Memory B cell (primary cell): ENCODE results near the gene CDC14B.
A peak's percentile ranks its signal among the peaks of the same experiment; 100 is the strongest.
"Not testable (repeated sequence)": the region's sequence is repeated elsewhere in the genome, so short reads cannot be mapped to it uniquely, and the experiment has no call there.

Experiments
- ATAC-seq: fragments of 150-1000 bp; cut with Tn5 transposase; 2 replicates; pipeline ENCODE4 v1.10.0; 2021; ENCODE audit warnings: low read depth, mild to moderate bottlenecking, moderate library complexity
- DNase-seq, 2 donors: peaks; one replicate each; pipeline ENCODE4 v3.0.0; 2022; ENCODE audit warnings: low spot score in 2 of 2
- H3K27ac Mint-ChIP-seq: one replicate; pipeline ENCODE4 v1.8.0; 2022; ENCODE audit warnings: mild to moderate bottlenecking, moderate library complexity, mixed read lengths
- H3K27me3 Mint-ChIP-seq: one replicate; pipeline ENCODE4 v1.8.0; 2022; ENCODE audit warnings: mixed read lengths
- H3K36me3 Mint-ChIP-seq: one replicate; pipeline ENCODE4 v1.8.0; 2022; ENCODE audit warnings: mild to moderate bottlenecking, mixed read lengths
- H3K4me1 Mint-ChIP-seq: one replicate; pipeline ENCODE4 v1.8.0; 2022; ENCODE audit warnings: mixed read lengths
- H3K4me3 Mint-ChIP-seq: one replicate; pipeline ENCODE4 v1.8.0; 2022; ENCODE audit warnings: mild to moderate bottlenecking, moderate library complexity, mixed read lengths
- H3K9me3 Mint-ChIP-seq: one replicate; pipeline ENCODE4 v1.8.0; 2022; ENCODE audit warnings: mixed read lengths

Gene CDC14B

DNA sequence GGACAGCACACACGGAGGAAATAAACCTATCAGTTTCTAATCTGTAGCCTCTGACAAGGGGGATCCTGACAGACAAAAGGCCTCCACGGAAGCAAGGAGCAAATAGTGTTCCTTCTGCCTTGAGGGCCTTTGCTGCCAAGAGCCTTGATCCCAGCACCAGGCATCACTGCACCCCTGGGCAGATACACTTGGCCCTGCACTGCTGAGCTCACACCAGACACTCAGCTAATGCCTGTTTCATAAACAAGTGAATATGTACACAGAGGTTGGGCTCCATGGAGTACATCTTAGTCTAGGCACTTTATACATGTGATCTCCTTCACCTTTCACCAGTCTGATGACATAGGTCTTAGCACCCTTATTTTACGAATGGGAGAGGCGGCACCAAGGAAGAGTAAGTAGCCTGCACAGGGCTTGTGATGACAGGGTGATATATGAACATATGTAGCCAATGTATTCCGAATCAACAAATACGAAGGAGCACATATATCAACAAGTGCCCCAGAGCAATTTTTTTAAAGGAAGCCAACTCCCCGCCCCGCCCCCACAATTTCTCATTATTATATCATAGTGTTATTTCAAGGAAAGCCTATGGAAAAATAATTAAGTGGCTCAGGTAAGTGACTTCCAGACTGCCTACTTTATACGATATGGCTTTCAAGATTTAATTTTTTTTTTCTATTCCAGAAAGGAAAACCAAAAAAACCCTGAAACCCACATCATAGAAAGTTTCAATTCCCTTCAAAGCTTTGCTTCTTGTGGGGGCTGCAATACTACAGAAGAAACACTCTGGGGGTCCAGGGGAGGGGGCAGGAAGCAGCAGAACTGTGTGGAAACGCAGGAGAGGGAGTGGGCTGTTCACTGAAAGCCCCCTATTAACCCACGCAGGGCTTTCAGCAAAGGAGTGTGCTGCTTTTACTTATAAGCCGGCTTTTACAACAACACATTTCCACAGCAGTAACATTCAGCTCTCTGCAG lies 32.0 kb downstream of the CDC14B start:
- ATAC-seq (no peak), DNase-seq (no peak)
- Mint-ChIP-seq H3K4me3 (no peak overlapping the region), H3K4me1 (no peaks in the 10 kb centered on the region), H3K27me3 (peaks cover 2% of the 10 kb centered on the region), H3K9me3 (no peaks in the 10 kb centered on the region), H3K27ac (no peak overlapping the region), H3K36me3 (no peaks in the 10 kb centered on the region)

DNA sequence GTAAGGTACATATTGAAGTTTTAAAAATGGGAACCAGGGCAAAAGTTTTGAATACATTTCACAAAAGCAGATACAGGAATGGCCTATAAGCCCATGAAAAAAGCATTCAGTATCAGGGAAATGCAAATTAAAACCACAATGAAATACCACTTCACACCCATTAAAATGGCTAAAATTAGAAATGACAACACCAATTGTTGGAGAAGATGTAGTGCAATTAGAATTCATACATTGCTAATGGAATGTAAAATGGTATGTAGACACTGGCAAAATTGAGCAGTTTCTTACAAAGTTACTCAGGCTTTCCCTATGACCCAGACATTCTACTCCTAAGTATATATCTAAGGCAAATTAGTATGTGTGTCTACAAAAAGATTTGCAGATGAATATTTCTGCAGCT lies 34.2 kb downstream of the CDC14B start:
- DNase-seq, result no peak
- Mint-ChIP-seq H3K36me3 (no peaks in the 10 kb centered on the region), H3K27ac (no peak overlapping the region), H3K27me3 (peaks cover 2% of the 10 kb centered on the region), H3K9me3 (no peaks in the 10 kb centered on the region), H3K4me3 (no peak overlapping the region), H3K4me1 (no peaks in the 10 kb centered on the region)
- ATAC-seq, result no peak

DNA sequence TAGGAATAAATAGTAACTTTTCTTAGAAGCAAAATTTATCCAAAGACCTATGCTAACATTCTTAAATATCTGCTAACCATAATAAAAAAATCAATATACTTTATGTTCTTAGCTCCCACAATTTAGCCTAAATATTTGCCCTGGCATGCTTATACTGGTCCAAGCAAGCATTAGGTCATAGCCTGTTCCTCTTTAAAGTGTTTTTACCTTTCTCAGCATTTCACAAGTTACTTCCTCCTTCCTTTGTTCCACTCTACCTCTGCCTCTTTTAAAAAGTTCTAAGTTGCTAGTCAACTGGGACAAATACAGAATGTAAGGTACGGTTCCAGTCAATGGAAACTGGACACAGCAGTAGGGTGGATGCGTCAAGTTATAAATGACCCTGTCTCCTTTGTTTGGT lies 37.4 kb downstream of the CDC14B start:
- not testable (repeated sequence) for H3K27ac Mint-ChIP-seq, H3K9me3 Mint-ChIP-seq, H3K4me1 Mint-ChIP-seq, H3K36me3 Mint-ChIP-seq, DNase-seq, H3K27me3 Mint-ChIP-seq, ATAC-seq, H3K4me3 Mint-ChIP-seq

DNA sequence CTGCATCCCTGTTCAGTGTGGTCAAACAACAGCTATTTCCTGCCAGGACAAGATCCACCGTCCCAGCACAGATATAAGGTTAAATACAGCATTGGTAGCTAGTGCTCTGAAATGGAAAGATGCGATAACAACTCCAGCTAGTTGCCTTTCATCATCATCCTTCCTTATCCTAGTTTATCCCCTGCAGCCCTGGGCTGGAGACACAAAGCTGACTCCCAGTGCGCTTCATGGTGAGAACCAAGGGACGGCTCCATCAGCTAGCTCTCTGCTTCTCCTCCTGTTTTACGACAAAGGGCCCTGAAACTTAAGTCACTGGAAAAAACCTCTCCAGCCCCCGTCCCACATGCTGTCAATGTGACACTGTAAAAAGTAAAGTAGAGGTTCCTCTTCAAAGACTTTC lies 37.9 kb downstream of the CDC14B start:
- H3K9me3 Mint-ChIP-seq, result no peaks in the 10 kb centered on the region
- H3K36me3 Mint-ChIP-seq, result no peaks in the 10 kb centered on the region
- no peak overlapping the region for H3K27ac Mint-ChIP-seq
- no peak overlapping the region for H3K4me3 Mint-ChIP-seq
- no peak for DNase-seq
- no peaks in the 10 kb centered on the region for H3K4me1 Mint-ChIP-seq
- no peaks in the 10 kb centered on the region for H3K27me3 Mint-ChIP-seq
- ATAC-seq, result no peak

DNA sequence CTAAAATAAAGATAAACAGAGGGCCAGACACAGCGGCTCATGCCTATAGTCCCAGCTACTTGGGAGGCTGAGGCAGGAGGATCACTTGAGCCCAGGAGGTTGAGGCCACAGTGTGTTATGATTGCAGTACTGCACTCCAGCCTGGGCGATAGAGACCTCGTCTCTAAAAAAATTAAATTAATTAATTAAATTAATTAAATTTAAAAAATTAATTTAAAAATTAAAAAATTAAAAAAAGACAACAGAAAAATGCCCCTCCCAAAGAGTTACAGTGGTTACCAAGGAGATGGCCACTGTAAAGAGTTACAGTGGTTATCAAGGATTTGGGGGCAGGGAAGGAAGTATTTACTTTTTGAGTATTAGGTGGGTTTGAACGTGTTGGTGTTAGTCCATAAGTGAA lies 38.3 kb downstream of the CDC14B start:
- no peaks in the 10 kb centered on the region for H3K36me3 Mint-ChIP-seq
- H3K27ac Mint-ChIP-seq, result no peak overlapping the region
- H3K9me3 Mint-ChIP-seq, result no peaks in the 10 kb centered on the region
- ATAC-seq (no peak), DNase-seq (no peak)
- H3K27me3 Mint-ChIP-seq, result no peaks in the 10 kb centered on the region
- no peaks in the 10 kb centered on the region for H3K4me1 Mint-ChIP-seq
- H3K4me3 Mint-ChIP-seq, result no peak overlapping the region

DNA sequence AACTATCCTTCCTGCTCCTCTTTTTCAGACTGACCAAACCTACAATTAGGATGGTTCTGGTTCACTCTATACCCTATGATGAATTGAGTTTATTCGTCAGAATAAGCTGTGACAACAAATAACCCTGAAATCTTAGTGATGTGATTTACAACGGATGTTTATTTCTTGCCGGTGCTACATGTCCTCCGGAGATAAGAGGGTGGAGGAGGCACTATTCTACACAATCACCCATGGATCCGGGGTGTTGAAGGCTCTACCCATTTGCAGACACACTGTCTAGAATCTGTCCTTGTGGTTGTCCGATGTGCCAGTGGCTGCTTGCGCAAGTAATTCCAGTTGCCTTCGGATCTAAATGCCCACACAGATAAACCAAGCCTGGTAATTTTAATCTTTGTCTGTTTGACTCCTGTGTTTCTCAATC lies 44.7 kb downstream of the CDC14B start:
- Mint-ChIP-seq H3K4me1 (no peaks in the 10 kb centered on the region), H3K4me3 (no peak overlapping the region), H3K36me3 (no peaks in the 10 kb centered on the region), H3K9me3 (no peaks in the 10 kb centered on the region), H3K27me3 (peaks cover 7% of the 10 kb centered on the region), H3K27ac (no peak overlapping the region)
- no peak for ATAC-seq
- DNase-seq, result no peak

DNA sequence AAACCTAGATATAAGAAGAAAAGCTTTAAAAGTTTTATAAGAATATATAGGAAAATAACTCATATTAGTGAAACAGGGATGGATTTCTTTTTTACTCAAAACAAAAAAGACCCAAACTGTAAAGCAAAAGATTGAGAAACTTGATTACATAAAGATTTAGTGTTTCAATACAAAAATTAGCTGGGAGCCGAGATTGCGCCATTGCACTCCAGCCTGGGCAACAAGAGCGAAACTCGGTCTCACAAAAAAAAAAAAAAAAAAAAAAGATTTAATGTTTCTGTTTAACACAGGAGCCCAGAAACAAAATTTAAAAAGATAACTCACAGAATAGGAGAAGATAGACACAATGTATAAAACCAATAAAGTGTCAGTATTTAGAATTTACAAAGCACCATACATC lies 45.2 kb downstream of the CDC14B start:
- DNase-seq, result no peak
- Mint-ChIP-seq H3K4me3 (no peak overlapping the region), H3K27ac (no peak overlapping the region), H3K4me1 (no peaks in the 10 kb centered on the region), H3K27me3 (peaks cover 7% of the 10 kb centered on the region), H3K9me3 (no peaks in the 10 kb centered on the region), H3K36me3 (no peaks in the 10 kb centered on the region)
- ATAC-seq, result no peak

DNA sequence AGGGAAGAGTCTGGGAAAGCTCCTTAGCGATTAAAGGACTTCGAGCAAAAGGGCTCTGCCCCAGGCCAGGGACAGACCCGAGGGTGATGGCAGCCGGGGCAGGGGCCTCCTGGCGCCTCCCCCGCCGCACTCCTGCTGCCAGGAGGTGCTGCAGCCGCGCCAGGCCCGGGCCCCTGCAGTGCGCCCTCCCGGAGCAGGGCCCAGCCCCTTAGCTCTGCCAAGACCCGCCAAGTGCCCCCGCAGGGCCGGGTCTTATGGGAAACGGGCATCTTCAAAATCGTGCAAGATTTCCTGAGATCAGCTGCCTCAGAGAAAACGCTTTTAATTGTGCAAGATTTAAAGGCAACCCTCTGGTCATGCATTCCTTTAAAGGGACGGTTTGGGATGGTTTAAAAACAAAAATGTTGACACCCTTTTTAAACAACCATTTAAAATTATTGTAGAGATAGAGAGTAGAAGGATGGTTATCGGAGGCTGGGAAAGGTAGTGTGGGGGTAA lies 52.4 kb downstream of the CDC14B start:
- no peaks in the 10 kb centered on the region for H3K36me3 Mint-ChIP-seq
- peaks cover 7% of the 10 kb centered on the region for H3K27me3 Mint-ChIP-seq
- H3K4me1 Mint-ChIP-seq, result peaks cover 14% of the 10 kb centered on the region
- H3K27ac Mint-ChIP-seq, result peak overlapping the region; percentile 92
- peak overlapping the region; percentile 87 for H3K4me3 Mint-ChIP-seq
- ATAC-seq (peak; percentile 38), DNase-seq (no peak)
- H3K9me3 Mint-ChIP-seq, result no peaks in the 10 kb centered on the region

DNA sequence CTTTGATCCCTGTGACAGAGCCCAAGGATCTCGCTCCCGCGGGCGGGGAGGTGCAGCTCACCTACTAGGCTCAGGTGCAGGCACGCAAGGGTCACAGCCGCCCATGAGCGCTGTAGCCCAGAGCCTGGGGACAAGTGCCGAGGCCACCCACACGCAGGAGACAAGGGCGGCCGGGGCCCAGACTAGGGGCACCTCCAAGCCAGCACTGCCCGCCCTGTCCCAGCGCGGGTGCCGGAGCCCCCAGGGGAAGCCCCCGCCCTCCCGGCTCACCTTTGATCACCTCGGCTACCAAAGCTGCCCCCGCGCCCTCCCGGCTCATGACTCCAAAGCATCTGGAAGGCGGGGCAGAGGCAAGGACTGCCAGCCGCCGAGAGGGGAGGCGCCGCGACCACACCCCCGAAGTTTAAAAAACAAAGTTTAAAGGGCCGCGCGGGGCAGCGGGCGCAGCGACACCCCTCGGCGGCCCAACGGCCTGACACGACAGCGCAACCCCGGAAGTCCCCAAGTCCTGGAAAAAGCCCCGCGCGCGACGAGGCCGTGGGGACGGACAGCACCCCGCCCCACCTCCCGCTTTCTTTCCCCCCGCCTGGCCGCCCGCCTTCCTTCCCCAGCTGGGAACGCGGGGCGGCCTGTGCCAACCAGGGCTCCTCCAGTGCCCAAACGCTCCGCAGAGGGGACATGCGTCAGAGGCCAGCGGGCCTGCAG lies 53.0 kb downstream of the CDC14B start:
- Mint-ChIP-seq H3K9me3 (no peaks in the 10 kb centered on the region), H3K4me1 (peaks cover 14% of the 10 kb centered on the region), H3K27ac (peak overlapping the region; percentile 92)

DNA sequence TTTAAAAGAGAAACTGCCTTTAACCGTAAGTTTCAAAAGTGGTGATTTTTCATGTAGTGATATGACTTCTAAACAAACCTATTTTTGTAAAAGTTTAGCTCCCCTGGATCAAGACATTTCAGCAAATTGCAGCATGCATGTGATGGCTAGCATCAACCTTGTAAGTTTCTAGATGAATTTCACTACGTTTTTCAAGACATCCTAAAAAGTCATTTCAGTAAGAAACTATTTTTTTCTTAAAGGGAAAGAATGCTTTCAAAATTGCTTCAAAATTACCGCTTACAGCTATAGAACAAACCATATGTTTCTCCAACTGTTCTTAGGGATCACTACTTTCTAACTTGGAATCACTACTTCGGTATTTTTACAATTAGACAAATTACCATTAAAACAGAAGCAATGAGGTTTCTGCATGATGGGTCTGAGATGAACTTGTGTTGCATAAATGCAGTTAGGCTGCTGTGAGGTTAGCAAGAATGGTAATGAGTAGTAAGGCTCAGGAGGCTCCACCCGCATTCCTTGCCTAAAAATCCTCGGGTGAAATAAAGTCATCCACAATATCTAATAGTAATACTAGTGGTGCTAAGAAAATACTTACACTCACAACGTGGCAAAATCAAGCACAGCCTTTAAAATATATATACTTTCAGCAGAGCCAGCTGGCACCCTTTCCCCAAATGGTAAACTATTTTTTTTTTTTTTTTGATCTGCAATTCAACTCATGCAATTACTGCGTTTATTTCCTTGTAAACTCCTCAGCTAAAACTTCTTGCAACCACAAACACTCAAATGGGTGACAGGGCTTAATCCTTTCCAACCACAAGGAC lies 53.8 kb downstream of the CDC14B start:
- H3K36me3 Mint-ChIP-seq, result peaks cover 4% of the 10 kb centered on the region
- ATAC-seq (no peak), DNase-seq (no peak)
- H3K4me3 Mint-ChIP-seq, result peak overlapping the region; percentile 87
- H3K9me3 Mint-ChIP-seq, result no peaks in the 10 kb centered on the region
- peaks cover 14% of the 10 kb centered on the region for H3K4me1 Mint-ChIP-seq
- peak overlapping the region; percentile 92 for H3K27ac Mint-ChIP-seq
- peaks cover 4% of the 10 kb centered on the region for H3K27me3 Mint-ChIP-seq

More for the DNA sequence above, 53.0 kb downstream of the CDC14B start:
- Mint-ChIP-seq H3K36me3 (peaks cover under 1% of the 10 kb centered on the region), H3K4me3 (peak overlapping the region; percentile 87), H3K27me3 (peaks cover 6% of the 10 kb centered on the region)
- ATAC-seq, result peak; percentile 91
- DNase-seq, result peak; percentile 71 to 77

DNA sequence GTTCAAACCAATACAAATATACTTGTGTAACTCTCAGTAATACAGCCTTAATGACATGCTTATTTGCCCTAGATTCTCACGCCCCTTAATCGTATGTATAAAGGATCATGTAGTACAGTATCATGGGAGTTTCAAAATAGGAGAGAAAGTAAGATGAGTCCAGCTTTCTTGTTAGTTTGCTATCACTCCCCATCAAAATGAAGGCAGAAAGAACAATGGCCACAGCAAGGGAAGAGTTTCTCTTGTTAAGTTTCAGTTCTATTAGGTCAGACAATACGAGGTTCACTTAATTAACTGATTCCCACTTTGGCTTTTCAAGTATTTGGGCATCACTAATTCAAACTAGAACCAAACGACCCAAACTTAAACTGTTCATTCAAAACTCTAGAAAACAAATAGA lies 55.4 kb downstream of the CDC14B start:
- Mint-ChIP-seq H3K27me3 (no peaks in the 10 kb centered on the region), H3K4me3 (no peak overlapping the region), H3K4me1 (peaks cover 14% of the 10 kb centered on the region), H3K27ac (peak overlapping the region; percentile 31), H3K36me3 (peaks cover 9% of the 10 kb centered on the region), H3K9me3 (no peaks in the 10 kb centered on the region)
- no peak for DNase-seq
- no peak for ATAC-seq

DNA sequence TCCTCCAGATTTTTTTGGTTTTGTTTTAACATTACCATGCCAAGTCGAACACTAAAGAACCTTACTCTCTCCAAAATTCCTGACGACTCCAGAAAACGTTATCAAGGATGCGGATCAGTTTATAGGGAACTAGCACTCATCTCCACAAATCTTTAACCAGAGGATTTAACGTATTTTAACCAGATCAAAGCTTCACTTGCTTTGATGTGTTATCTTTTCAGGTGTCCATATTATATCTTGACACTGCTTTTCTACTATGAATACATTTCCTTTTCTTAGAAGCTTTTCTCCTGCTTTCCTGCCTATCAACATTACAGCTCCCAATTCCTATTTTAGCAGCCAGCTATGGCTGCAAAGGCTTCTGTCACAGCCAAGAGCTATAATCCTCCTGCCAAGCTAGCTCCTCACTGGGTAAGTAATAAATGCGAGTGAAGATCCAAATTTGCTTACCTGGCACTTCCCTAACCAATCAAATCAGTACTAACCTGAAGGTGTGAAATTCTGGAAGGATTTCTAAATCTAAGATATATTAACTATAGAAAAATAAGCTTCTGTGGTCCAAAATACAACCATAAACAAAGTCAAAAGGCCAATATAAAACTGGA lies 60.2 kb downstream of the CDC14B start:
- DNase-seq (no peak), ATAC-seq (no peak)
- Mint-ChIP-seq H3K4me1 (peaks cover 11% of the 10 kb centered on the region), H3K27ac (peak overlapping the region; percentile 10), H3K4me3 (no peak overlapping the region), H3K36me3 (peaks cover 15% of the 10 kb centered on the region), H3K27me3 (no peaks in the 10 kb centered on the region), H3K9me3 (no peaks in the 10 kb centered on the region)

DNA sequence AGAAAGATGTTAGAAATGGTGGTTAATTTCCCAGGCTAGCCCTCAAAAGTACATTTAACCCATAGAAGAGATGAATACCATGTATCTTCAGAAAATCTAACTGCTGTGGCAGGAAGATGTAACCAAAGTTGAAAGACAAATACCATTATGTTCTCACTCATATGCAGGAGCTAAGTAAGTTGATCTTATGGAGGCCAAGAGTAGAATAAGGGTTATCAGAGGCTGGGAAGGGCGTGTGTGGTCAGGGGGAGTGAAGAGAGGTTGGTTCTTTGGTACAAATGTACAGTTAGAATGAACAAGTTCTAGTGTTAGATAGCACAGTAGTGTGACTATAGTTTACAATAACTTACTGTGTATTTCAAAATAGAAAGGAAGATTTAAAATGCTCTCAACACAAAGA lies 61.7 kb downstream of the CDC14B start:
- Mint-ChIP-seq H3K36me3 (peaks cover 15% of the 10 kb centered on the region), H3K27ac (no peak overlapping the region), H3K27me3 (no peaks in the 10 kb centered on the region), H3K4me3 (no peak overlapping the region), H3K4me1 (peaks cover 8% of the 10 kb centered on the region), H3K9me3 (no peaks in the 10 kb centered on the region)
- DNase-seq, result no peak
- ATAC-seq, result no peak
